WI38 (cell line): Measurements from ENCODE around the gene MYRF.

Experiments used
- H3K4me3 ChIP-seq: 2 replicates; pipeline ENCODE4 v1.5.1; 2011; ENCODE audit warnings: low read depth, mild to moderate bottlenecking, control low read depth, low read length
- TF ChIP-seq, protein P1 (sequence below): IDR thresholded peaks from 2 replicates; pipeline ENCODE4 v1.5.1; 2012; ENCODE audit warnings: low read depth, mild to moderate bottlenecking, control low read depth, low read length

Gene MYRF

DNA sequence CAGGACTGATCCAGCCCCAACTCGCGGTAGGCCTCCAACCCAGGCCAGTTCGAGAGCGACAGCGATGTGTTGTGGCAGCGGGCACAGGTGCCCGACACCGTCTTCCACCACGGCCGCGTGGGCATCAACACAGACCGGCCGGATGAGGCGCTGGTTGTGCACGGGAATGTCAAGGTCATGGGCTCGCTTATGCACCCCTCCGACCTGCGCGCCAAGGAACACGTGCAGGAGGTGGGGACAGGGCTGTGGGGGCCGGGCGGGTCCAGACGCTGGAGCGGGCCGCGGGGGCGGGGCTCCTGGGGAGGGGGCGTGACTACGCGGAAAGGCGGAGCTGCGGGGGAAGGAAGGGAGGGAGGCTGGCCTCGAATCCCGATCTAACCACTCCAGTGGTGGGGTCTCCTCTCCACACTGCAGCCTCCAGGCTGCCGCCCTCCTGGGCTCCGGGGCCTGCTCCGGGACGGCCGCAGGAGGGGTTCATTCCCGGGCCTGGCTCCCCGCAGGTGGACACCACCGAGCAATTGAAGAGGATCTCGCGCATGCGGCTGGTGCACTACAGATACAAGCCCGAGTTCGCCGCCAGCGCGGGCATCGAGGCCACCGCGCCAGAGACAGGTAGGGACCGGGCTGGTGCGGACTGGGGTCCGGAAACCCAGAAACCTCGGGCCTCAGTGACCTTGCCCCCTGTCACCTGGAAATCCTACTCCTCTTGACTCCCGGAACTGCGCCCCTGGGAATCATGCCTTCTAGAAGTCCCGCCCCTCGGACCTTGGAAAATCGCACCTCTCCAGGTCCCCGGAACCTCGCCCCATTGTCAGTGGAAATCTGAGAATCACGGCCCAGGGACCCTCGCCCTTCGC, 25.0 kb downstream of the MYRF start:
- no peak overlapping the region for H3K4me3 ChIP-seq
- TF ChIP-seq, protein P1, sequence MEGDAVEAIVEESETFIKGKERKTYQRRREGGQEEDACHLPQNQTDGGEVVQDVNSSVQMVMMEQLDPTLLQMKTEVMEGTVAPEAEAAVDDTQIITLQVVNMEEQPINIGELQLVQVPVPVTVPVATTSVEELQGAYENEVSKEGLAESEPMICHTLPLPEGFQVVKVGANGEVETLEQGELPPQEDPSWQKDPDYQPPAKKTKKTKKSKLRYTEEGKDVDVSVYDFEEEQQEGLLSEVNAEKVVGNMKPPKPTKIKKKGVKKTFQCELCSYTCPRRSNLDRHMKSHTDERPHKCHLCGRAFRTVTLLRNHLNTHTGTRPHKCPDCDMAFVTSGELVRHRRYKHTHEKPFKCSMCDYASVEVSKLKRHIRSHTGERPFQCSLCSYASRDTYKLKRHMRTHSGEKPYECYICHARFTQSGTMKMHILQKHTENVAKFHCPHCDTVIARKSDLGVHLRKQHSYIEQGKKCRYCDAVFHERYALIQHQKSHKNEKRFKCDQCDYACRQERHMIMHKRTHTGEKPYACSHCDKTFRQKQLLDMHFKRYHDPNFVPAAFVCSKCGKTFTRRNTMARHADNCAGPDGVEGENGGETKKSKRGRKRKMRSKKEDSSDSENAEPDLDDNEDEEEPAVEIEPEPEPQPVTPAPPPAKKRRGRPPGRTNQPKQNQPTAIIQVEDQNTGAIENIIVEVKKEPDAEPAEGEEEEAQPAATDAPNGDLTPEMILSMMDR: no peak

DNA sequence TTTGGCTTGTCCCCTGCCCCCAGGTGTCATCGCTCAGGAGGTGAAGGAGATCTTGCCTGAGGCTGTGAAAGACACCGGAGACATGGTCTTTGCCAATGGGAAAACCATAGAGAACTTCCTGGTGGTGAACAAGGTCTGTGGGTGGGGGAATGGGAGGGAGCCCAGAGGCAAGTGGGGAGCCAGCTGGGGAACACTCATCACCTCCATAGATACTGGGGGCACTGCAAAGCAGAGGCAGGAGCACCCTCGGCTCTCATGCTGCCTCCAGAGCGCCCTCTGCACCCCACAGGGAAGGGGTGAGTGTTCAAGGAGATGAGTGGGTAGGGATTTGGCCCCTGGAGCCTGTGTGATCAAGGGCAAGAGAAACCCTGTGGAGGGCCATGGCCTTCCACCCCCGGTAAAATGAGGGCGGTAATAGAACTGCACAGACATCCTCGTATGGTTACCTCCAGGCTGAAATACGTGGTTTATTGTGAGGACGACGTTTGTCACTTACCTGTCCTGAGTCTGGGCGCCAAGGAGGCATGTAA, 26.0 kb downstream of the MYRF start:
- TF ChIP-seq, protein P1: no peak

DNA sequence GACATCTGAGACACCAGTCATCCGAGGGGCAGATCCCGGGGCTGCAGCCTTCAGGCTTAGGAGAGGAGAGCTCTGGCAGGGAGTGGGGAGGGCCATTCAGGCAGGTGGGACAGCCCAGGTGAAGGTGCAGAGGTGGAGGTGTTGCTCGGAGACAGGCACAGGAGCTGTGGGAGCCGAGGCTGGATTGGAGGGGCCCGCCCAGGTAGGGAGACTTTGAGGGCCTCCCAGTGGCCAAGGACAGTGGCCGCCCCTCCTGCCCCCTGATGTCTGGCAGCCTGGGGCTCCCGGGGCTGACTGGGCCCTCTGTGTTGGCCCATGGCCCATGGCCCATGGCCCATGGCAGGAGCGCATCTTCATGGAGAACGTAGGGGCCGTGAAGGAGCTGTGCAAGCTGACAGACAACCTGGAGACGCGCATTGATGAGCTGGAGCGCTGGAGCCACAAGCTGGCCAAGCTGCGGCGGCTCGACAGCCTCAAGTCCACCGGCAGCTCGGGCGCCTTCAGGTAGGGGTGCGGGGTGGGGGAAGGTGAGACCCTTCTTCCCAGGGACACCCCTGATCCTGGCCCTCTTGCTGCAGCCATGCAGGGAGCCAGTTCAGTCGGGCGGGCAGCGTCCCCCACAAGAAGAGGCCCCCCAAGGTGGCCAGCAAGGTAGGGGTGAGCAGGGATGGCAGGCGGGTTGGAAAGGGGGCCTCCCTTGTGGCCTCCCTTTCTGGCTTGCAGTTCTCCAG, 26.6 kb downstream of the MYRF start:
- TF ChIP-seq, protein P1: no peak
- no peak overlapping the region for H3K4me3 ChIP-seq

More for the DNA sequence above, 26.0 kb downstream of the MYRF start:
- H3K4me3 ChIP-seq: no peak overlapping the region

DNA sequence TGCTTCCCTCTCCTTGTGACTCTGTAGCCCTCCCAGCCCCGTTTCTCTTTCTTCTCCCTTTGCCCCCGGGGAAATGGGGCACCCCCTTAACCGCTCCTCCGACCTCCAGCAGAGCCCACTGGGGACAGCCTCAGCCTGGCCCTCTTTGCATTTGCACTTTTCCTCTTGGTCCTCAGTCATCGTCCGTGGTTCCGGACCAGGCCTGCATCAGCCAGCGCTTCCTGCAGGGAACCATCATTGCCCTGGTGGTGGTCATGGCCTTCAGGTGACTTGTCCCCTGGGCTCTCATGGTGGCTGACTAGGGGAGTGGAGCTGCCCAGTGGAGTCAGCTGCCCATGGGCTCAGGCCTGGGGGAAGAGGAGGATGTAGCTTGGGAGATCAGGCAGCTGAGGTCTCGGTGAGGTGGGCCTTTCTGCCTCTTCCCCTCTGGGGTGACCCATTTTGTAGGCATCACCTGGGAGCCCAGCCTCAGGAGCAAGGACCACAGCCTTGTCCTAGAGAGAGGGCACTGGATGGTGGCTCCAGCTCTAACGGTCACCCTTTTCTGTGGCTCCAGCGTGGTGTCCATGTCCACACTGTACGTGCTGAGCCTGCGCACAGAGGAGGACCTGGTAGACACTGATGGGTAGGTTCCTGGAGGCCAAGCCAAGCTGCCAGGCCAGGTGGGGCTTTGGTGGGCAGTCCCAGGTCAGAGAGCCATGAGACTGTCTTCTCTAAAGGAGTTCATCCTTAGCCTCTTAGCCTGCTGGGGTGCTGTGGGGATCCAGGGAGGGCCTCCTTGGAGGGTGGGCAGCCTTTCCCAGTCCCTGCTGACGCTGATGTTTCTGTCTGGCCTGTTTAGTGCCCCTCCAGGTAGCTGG, 27.5 kb downstream of the MYRF start:
- TF ChIP-seq, protein P1: no peak
- no peak overlapping the region for H3K4me3 ChIP-seq

DNA sequence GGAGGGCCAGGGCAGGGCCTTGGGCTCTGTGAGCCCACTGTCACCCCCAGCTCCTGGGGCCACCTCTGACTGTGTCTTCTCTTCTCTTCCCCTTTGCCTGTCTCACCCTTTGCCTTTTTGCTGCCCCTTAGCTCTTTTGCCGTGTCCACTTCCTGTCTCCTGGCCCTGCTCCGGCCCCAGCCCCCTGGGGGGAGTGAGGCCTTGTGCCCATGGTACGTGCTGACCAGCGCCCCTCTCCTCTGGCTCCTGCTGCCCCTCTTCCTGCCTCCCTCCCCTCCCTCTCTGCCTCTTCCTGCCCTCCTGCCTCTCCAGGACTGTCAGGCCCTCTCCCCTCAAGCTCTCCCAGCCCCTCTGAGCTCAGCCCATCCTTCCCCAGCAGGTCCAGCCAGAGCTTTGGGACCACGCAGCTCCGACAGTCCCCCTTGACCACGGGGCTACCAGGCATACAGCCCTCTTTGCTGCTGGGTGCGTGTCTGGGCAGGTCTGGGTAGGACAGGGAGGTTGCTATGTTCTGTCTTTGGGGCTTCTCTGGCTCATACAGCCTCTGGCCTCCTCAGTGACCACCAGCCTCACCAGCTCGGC, 28.2 kb downstream of the MYRF start:
- TF ChIP-seq, protein P1: no peak

DNA sequence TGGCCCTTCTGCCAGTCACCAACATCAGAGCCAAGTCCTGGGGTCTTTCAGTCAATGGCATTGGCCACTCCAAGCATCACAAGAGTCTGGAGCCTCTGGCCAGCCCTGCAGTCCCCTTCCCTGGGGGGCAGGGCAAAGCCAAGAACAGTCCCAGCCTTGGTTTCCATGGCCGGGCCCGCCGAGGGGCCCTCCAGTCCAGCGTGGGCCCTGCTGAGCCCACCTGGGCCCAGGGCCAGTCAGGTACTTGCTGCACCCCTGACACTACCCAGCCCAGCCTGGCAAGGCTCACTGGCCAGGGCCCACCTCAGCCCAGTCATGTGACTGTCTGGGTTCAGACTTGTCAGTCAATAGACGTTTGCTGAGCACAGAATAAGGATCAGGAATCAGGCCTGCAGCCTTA, 29.1 kb downstream of the MYRF start:
- TF ChIP-seq, protein P1: no peak
- H3K4me3 ChIP-seq: no peak overlapping the region

More for the DNA sequence above, 28.2 kb downstream of the MYRF start:
- no peak overlapping the region for H3K4me3 ChIP-seq
